ENCODE measurements around the gene FAM53B.

Gene FAM53B

GRCh38 chr10:124665558-124665957, 78.6 kb downstream of the FAM53B start:
- Histone ChIP-seq H3K36me3 (replicated peaks; ENCODE audit: insufficient read depth, low read length) (no peaks in the 10 kb centered on the region), H2AFZ (ENCODE audit: low read length) (no peak overlapping the region), H3K9ac (ENCODE audit: low read length) (no peak overlapping the region), H4K20me1 (ENCODE audit: insufficient read depth, low read length) (no peaks in the 10 kb centered on the region), H3K79me2 (ENCODE audit: low read length) (peaks cover 7% of the 10 kb centered on the region), H3F3A (ENCODE audit: insufficient read depth, low read length) (no peaks in the 10 kb centered on the region), H3K4me2 (ENCODE audit: low read depth, low read length) (no peak overlapping the region), H3K9me3 (replicated peaks; ENCODE audit: insufficient read depth, low read length) (no peaks in the 10 kb centered on the region), H3K4me3 (ENCODE audit: low read length) (no peak overlapping the region), H3K27me3 (replicated peaks; ENCODE audit: insufficient read depth, low read length) (no peaks in the 10 kb centered on the region), H3K27ac (ENCODE audit: low read length) (no peak overlapping the region), H3K4me1 (ENCODE audit: low read length) (no peaks in the 10 kb centered on the region), H3K9me2 (replicated peaks; ENCODE audit: insufficient read depth, low read length) (no peaks in the 10 kb centered on the region)
- DNase-seq, result no peak
- TF ChIP-seq EZH2 (optimal IDR thresholded peaks at IDR 0.05; ENCODE audit: low read depth, low read length) (no peak), CTCF (IDR thresholded peaks at IDR 0.05; ENCODE audit: low read length) (no peak), EZH2phosphoT487 (IDR thresholded peaks at IDR 0.05; ENCODE audit: low read length) (no peak)

- no peaks in the 10 kb centered on the region for H3K9me2 ChIP-seq (replicated peaks; ENCODE audit: insufficient read depth, low read length)
- no peaks in the 10 kb centered on the region for H3K27me3 ChIP-seq (replicated peaks; ENCODE audit: insufficient read depth, low read length)
- no peaks in the 10 kb centered on the region for H3K36me3 ChIP-seq (replicated peaks; ENCODE audit: insufficient read depth, low read length)
- H3F3A ChIP-seq (ENCODE audit: insufficient read depth, low read length), result no peaks in the 10 kb centered on the region
- no peak overlapping the region for H3K9ac ChIP-seq (ENCODE audit: low read length)
- no peak overlapping the region for H2AFZ ChIP-seq (ENCODE audit: low read length)
- H3K4me2 ChIP-seq (ENCODE audit: low read depth, low read length), result no peak overlapping the region
- DNase-seq, result no peak
- TF ChIP-seq CTCF (IDR thresholded peaks at IDR 0.05; ENCODE audit: low read length) (no peak), EZH2 (optimal IDR thresholded peaks at IDR 0.05; ENCODE audit: low read depth, low read length) (no peak), EZH2phosphoT487 (IDR thresholded peaks at IDR 0.05; ENCODE audit: low read length) (no peak)
- no peak overlapping the region for H3K27ac ChIP-seq (ENCODE audit: low read length)
- no peaks in the 10 kb centered on the region for H3K4me1 ChIP-seq (ENCODE audit: low read length)
- no peak overlapping the region for H3K4me3 ChIP-seq (ENCODE audit: low read length)
- H3K9me3 ChIP-seq (replicated peaks; ENCODE audit: insufficient read depth, low read length), result no peaks in the 10 kb centered on the region
- no peaks in the 10 kb centered on the region for H4K20me1 ChIP-seq (ENCODE audit: insufficient read depth, low read length)
- H3K79me2 ChIP-seq (ENCODE audit: low read length), result peaks cover 11% of the 10 kb centered on the region
These were observed 79.1 kb downstream of the FAM53B start for GRCh38 chr10:124665091-124665490.

- TF ChIP-seq EZH2 (optimal IDR thresholded peaks at IDR 0.05; ENCODE audit: low read depth, low read length), result no peak
- no peak for TF ChIP-seq CTCF (IDR thresholded peaks at IDR 0.05; ENCODE audit: low read length)
- no peak for TF ChIP-seq EZH2phosphoT487 (IDR thresholded peaks at IDR 0.05; ENCODE audit: low read length)
- no peaks in the 10 kb centered on the region for H3K36me3 ChIP-seq (replicated peaks; ENCODE audit: insufficient read depth, low read length)
- H3K9ac ChIP-seq (ENCODE audit: low read length), result no peak overlapping the region
- no peak overlapping the region for H2AFZ ChIP-seq (ENCODE audit: low read length)
- H3K27me3 ChIP-seq (replicated peaks; ENCODE audit: insufficient read depth, low read length), result no peaks in the 10 kb centered on the region
- no peaks in the 10 kb centered on the region for H3F3A ChIP-seq (ENCODE audit: insufficient read depth, low read length)
- H3K4me2 ChIP-seq (ENCODE audit: low read depth, low read length), result no peak overlapping the region
- no peaks in the 10 kb centered on the region for H3K9me2 ChIP-seq (replicated peaks; ENCODE audit: insufficient read depth, low read length)
- H3K4me1 ChIP-seq (ENCODE audit: low read length), result no peaks in the 10 kb centered on the region
- H3K4me3 ChIP-seq (ENCODE audit: low read length), result no peak overlapping the region
- no peak for DNase-seq
- no peak overlapping the region for H3K27ac ChIP-seq (ENCODE audit: low read length)
- no peaks in the 10 kb centered on the region for H4K20me1 ChIP-seq (ENCODE audit: insufficient read depth, low read length)
- peaks cover 14% of the 10 kb centered on the region for H3K79me2 ChIP-seq (ENCODE audit: low read length)
- H3K9me3 ChIP-seq (replicated peaks; ENCODE audit: insufficient read depth, low read length), result no peaks in the 10 kb centered on the region
These were observed 80.3 kb downstream of the FAM53B start for GRCh38 chr10:124663766-124664360.

All from MM.1S (cell line).